ENCODE data around the gene ZBTB9.

DNA sequence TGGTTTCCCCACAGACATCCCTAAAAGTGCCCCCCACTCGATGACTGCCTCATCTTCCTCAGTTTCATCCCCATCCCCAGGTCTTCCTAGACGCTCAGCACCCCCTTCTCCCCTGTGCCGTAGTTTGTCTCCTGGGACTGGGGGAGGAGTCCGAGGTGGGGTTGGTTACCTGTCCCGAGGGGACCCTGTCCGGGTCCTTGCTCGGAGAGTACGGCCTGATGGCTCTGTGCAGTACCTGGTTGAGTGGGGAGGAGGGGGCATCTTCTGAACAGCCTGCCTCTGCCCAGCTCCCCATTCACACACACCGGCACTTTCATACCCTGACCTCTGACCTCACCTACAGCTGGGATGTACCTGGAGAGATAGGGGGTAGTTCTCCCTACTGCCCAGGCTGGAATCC is 38.5 kb upstream of the ZBTB9 start:
- TF ChIP-seq GLIS1 (tag by site-specific recombination; IDR thresholded peaks at IDR 0.05) (no peak), YY1 (tag by site-specific recombination; IDR thresholded peaks at IDR 0.05) (no peak)
